GM18519 (cell line): Measurements from ENCODE around the gene PLD1.
"Not testable (repeated sequence)": the region's sequence is repeated elsewhere in the genome, so short reads cannot be mapped to it uniquely, and the experiment has no call there.

ENCODE experiments used
- ATAC-seq: cut with Tn5 transposase; IDR thresholded peaks from one replicate; pipeline ENCODE4 v1.9.1; 2021; ENCODE audit warnings: mild to moderate bottlenecking, moderate library complexity; ENCODE audit not compliant: unreplicated experiment, low FRiP score

The PLD1 gene

DNA sequence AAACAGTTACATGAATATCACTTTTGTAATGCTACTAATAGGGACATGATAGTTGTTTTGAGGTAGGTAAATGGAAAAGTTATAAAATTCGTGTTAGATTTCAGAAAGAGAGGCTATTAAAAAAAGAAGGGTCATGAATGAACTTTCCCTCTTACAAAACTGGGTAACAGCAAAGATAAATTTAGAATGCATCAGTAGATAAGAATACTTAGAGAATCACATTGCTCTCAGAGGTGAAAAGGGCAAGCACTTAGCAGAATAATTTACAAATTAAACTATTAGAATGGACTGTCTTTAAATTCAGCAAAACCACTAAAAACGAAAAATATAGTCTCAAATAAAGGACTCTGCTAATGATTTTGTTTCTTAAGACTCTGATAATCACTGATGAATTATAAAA, 167.2 kb downstream of the PLD1 start:
- no peak for ATAC-seq

GRCh38 chr3:171640520-171641412, 169.5 kb downstream of the PLD1 start:
- no peak for ATAC-seq

GRCh38 chr3:171636666-171637065, 173.6 kb downstream of the PLD1 start:
- no peak for ATAC-seq

GRCh38 chr3:171632766-171633165, 177.5 kb downstream of the PLD1 start:
- ATAC-seq, result no peak

DNA sequence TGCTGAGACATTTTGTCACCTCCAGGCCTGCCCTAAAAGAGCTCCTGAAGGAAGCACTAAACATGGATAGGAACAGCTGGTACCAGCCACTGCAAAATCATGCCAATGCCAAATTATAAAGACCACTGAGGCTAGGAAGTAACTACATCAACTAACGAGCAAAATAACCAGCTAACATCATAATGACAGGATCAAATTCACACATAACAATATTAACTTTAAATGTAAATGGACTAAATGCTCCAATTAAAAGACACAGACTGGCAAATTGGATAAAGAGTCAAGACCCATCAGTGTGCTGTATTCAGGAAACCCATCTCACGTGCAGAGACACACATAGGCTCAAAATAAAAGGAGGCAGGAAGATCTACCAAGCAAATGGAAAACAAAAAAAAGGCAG, 183.5 kb downstream of the PLD1 start:
- not testable (repeated sequence) for ATAC-seq

DNA sequence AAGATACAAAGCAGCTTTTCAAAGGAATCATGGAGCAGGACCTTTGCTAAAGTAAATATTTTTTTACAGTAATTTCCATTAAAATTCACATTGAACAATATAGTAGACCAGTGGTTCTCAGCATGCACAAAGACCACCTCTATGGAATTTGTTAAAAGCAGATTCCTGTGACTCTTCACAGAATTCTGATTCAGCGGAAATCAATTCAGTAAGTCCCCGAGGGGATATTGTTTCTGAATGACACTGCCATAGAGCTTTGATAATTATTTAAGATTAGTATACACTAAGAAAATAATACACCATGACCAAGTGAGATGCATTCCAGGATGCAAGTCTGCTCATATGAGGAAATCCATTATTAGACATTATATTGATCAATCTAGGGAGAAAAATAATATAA, 188.2 kb downstream of the PLD1 start:
- ATAC-seq, result no peak

GRCh38 chr3:171620825-171621434, 189.4 kb downstream of the PLD1 start:
- ATAC-seq, result no peak

DNA sequence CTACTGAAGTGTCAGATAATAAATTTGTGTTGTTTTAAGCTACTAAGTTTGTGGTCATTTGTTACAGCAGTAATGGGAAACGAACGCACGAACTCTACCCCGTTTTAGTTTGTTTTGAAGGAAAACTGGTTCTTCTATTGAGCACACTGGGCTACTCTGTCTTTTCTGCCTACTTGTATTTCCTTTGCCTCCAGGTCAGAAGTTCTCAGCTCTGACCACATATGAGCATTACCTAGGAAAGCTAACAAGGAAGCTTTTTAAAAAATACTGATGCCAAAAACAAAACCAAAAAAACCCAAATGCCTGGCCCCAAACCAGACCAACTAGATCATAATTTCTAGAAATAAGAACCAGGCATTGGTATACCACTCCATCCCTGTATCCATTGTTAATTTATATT, 193.5 kb downstream of the PLD1 start:
- no peak for ATAC-seq

GRCh38 chr3:171615686-171616085, 194.6 kb downstream of the PLD1 start:
- no peak for ATAC-seq

- no peak for ATAC-seq
Observed at GRCh38 chr3:171615281-171615680, 195.0 kb downstream of the PLD1 start.

- no peak for ATAC-seq
Observed at GRCh38 chr3:171614318-171614921, 195.9 kb downstream of the PLD1 start.

DNA sequence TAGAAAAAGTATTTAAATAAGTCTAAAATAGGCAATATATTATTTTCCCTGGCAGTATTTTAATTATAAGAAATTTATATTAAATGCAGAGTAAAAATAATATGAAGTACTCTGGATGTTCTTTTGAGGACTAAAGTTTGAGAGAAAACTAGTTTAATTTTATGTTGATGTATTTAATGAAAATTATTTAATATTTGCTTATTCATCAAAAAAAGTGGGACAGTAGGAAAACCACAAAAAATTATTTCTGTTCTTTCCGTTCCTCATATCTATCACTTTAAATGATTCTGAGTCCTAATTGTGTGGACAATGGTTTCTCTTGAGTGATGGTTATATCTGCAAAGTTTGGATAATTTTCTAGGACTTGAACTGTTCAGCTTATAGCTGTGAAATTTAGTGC, 202.8 kb downstream of the PLD1 start:
- no peak for ATAC-seq

DNA sequence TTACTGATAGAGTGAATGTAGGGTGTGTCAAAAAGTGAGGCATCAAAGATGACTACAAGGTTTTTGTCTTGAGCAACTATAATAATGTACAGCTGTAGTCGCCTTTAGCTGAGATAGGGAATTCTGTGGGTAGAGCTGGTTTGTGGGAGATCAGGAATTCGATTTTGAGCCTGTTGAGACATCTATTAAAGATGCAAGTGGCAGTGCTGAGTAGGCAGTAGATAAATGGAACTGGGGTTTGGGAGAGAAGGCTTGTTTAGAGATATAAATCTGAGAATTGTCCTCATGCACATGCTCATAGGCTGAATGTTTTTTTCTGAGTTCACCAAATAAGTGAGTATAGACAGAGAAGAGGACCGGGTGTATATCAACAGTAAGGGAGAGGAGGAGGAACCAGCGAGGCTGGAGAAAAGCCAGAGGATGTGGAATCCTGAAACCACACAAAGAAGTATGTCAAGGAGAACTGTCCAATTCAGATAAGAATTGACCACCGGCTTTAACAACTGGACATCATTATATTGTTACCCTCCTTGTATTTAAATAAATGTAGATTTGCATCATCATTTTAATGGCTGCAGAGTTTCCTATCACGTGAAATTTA, 204.0 kb downstream of the PLD1 start:
- no peak for ATAC-seq

DNA sequence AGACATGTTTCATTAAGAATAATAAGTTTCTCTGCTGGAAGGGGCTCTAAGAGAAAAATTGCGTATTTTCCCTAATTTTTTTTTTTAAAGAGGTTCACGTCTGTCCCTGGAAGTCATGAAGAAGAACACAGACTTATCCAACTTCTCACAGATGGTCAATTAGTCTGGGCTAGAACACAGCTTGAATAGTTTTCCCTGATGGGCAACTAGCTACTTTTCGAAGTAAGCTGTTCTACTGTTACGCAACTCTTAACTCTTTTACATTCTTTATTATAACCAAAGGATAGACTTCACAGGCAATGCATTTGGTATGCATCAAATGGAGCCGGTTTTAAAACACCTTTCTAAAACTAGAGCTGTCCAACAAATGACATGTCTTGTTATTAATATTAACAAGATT, 205.9 kb downstream of the PLD1 start:
- ATAC-seq, result no peak

GRCh38 chr3:171602072-171602471, 208.2 kb downstream of the PLD1 start:
- no peak for ATAC-seq

GRCh38 chr3:171600030-171600429, 210.3 kb downstream of the PLD1 start:
- no peak for ATAC-seq

- ATAC-seq, result no peak
Observed at GRCh38 chr3:171598990-171599389, 211.3 kb downstream of the PLD1 start.

DNA sequence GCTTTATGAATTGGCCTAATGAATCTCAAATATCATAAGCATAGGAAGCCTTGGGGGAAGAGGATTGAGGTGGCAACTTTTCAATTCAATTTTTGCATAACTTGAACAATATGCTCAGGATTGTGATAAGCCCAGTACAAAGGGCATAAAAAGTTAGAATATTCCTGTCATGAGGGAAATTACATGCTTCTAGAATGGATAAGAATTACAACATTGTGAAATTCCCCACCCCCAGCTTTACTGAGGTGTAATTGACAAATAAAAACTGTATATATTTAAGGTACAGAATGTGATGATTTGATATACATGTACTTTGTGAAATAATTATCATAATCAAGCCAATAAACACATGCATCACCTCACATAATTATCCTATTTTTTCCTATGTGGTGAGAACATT, 217.5 kb downstream of the PLD1 start:
- ATAC-seq, result no peak

- no peak for ATAC-seq
Observed at GRCh38 chr3:171591070-171591469, 219.2 kb downstream of the PLD1 start.

- no peak for ATAC-seq
Observed at GRCh38 chr3:171586274-171586673, 224.0 kb downstream of the PLD1 start.

GRCh38 chr3:171585039-171585438, 225.2 kb downstream of the PLD1 start:
- no peak for ATAC-seq
